Natural killer cell treated with Interleukin-12 subunit alpha and Interleukin-12 subunit beta and Interleukin-15 and Interleukin-18, amount 100 ng/mL, for 72 hours (primary cell): ENCODE measurements around the gene NEK9. TPM values are rescaled to one million over a fixed set of nuclear protein-coding genes. Genes with fewer than 3 reads are reported as not detected.
A peak's percentile ranks its signal among the peaks of the same experiment; 100 is the strongest.
"Not testable (repeated sequence)": the region's sequence is repeated elsewhere in the genome, so short reads cannot be mapped to it uniquely, and the experiment has no call there.

ENCODE experiments used
- ATAC-seq, 2 donors: fragments of 150-1000 bp; cut with Tn5 transposase in 1 of 2; sonication (Bioruptor Pico), chemical (Tn5 transposase) in 1 of 2; 2 replicates each; pipeline ENCODE4 v1.10.0; 2021
- DNase-seq: peaks from one replicate; pipeline ENCODE4 v3.0.0; 2022; ENCODE audit warnings: low spot score
- H3K27ac Mint-ChIP-seq, 2 donors: 1 replicate in 1 of 2; 2 replicates in 1 of 2; pipeline ENCODE4 v1.8.0; 2022; ENCODE audit warnings: mixed read lengths in 2 of 2, mild to moderate bottlenecking in 1 of 2, moderate library complexity in 1 of 2
- H3K27me3 Mint-ChIP-seq, 2 donors: 1 replicate in 1 of 2; 2 replicates in 1 of 2; pipeline ENCODE4 v1.8.0; 2022; ENCODE audit warnings: mixed read lengths in 2 of 2
- H3K36me3 Mint-ChIP-seq: one replicate; pipeline ENCODE4 v1.8.0; 2022; ENCODE audit warnings: mixed read lengths
- H3K4me1 Mint-ChIP-seq, 2 donors: 1 replicate in 1 of 2; 2 replicates in 1 of 2; pipeline ENCODE4 v1.8.0; 2022; ENCODE audit warnings: low read depth in 2 of 2, mixed read lengths in 2 of 2, mild to moderate bottlenecking in 1 of 2
- H3K4me3 Mint-ChIP-seq: one replicate; pipeline ENCODE4 v1.8.0; 2022; ENCODE audit warnings: mixed read lengths
- H3K9me3 Mint-ChIP-seq: 2 replicates; pipeline ENCODE4 v1.8.0; 2022; ENCODE audit warnings: mixed read lengths
- total RNA-seq, 2 donors: library from RNA; stranded (reverse); gene quantifications; one replicate each; pipeline ENCODE4 v1.2.3, GENCODE V29; 2022

NEK9 gene
- total RNA-seq, 2 donors from 2014 or later: 66.6 to 80.0 TPM

- peak overlapping the region; percentile 40 for H3K4me3 Mint-ChIP-seq
- H3K9me3 Mint-ChIP-seq: no peaks in the 10 kb centered on the region
- peaks cover 42 to 51% of the 10 kb centered on the region in 2 donors for H3K4me1 Mint-ChIP-seq
- peaks cover 9% of the 10 kb centered on the region for H3K36me3 Mint-ChIP-seq
- H3K27ac Mint-ChIP-seq: peak overlapping the region; percentile 47 to 73
- ATAC-seq: no peak
- no peaks in the 10 kb centered on the region for H3K27me3 Mint-ChIP-seq
- no peak for DNase-seq
Measured at GRCh38 chr14:75139185-75139584, 12.3 kb upstream of the NEK9 start.

GRCh38 chr14:75138492-75138891 lies 11.6 kb upstream of the NEK9 start:
- Mint-ChIP-seq H3K4me1 (peaks cover 38 to 46% of the 10 kb centered on the region in 2 donors), H3K27me3 (no peaks in the 10 kb centered on the region), H3K27ac (peak overlapping the region; percentile 73 to 80), H3K4me3 (peak overlapping the region; percentile 64), H3K9me3 (no peaks in the 10 kb centered on the region), H3K36me3 (peaks cover 14% of the 10 kb centered on the region)
- DNase-seq (no peak), ATAC-seq (peak; percentile 53 to 65)

- ATAC-seq (no peak), DNase-seq (no peak)
- H3K27me3 Mint-ChIP-seq: no peaks in the 10 kb centered on the region
- peaks cover 23 to 24% of the 10 kb centered on the region in 2 donors for H3K4me1 Mint-ChIP-seq
- peak overlapping the region in 1 of 2 donors; percentile 67 for H3K27ac Mint-ChIP-seq
- no peaks in the 10 kb centered on the region for H3K9me3 Mint-ChIP-seq
- H3K4me3 Mint-ChIP-seq: no peak overlapping the region
- H3K36me3 Mint-ChIP-seq: peaks cover 19% of the 10 kb centered on the region
Measured at GRCh38 chr14:75134644-75135043, 7.8 kb upstream of the NEK9 start.

GRCh38 chr14:75133597-75133996 lies 6.7 kb upstream of the NEK9 start:
- H3K4me1 Mint-ChIP-seq: peaks cover 17 to 20% of the 10 kb centered on the region in 2 donors
- peaks cover 19% of the 10 kb centered on the region for H3K36me3 Mint-ChIP-seq
- H3K27ac Mint-ChIP-seq: no peak overlapping the region
- ATAC-seq (no peak), DNase-seq (no peak)
- no peaks in the 10 kb centered on the region for H3K9me3 Mint-ChIP-seq
- no peaks in the 10 kb centered on the region for H3K27me3 Mint-ChIP-seq
- H3K4me3 Mint-ChIP-seq: no peak overlapping the region

GRCh38 chr14:75132382-75133086 lies 5.7 kb upstream of the NEK9 start:
- DNase-seq: no peak
- Mint-ChIP-seq H3K9me3 (no peaks in the 10 kb centered on the region), H3K27me3 (no peaks in the 10 kb centered on the region), H3K4me1 (peaks cover 17 to 21% of the 10 kb centered on the region in 2 donors), H3K27ac (peak overlapping the region; percentile 24 to 54), H3K36me3 (peaks cover 24% of the 10 kb centered on the region), H3K4me3 (no peak overlapping the region)
- ATAC-seq: peak; percentile 68 to 79

DNA sequence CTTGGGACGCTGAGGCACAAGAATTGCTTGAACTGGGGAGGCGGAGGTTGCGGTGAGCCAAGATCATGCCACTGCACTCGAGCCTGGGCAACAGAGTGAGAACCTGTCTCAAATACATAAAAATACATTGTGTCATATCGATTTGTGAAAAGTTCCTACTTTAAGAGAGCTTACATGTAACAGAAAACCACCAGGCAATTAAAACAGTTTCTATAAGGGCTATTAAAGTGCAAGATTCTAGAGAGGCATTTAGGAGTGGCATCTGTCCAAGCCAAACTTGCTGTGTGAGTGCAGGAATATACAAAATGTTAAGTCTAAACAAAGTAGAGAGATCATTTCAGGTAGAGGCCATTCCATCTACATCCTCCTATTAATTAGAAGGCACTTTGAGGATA lies 1.7 kb upstream of the NEK9 start:
- H3K4me3 Mint-ChIP-seq: peak overlapping the region; percentile 93
- no peak for ATAC-seq
- no peak for DNase-seq
- peaks cover 15% of the 10 kb centered on the region for H3K36me3 Mint-ChIP-seq
- H3K27me3 Mint-ChIP-seq: no peaks in the 10 kb centered on the region
- peaks cover 41 to 42% of the 10 kb centered on the region in 2 donors for H3K4me1 Mint-ChIP-seq
- no peaks in the 10 kb centered on the region for H3K9me3 Mint-ChIP-seq
- H3K27ac Mint-ChIP-seq: peak overlapping the region in 1 of 2 donors; percentile 36

DNA sequence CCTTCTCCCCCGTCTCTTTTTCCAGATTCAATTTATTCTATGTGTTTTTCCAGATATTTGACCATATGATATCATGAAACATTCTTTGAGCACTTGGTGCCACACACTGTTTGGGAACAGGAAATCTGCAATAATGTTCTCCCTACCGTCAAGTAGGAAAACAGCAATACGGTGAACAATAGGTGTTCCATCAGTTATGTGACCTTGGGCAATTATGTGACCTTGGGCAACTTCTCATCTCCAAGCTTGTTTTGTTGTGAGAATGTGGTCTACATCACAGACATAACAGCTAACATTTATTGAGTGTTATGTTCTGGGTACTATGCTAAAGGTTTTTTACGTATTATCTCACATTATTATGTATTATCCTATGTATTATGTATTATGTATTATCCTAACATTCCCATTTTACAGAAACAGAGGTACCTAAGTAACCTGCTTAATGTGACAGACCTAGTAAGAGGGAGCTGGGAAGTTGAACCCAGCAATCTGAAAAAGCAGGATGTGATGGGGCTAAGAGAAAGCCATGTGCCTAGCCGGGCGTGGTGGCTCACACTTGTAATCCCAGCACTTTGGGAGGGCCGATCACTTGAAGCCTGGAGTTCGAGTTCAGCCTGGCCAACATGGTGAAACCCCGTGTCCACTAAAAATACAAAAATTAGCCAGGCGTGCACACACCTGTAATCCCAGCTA lies 1.2 kb upstream of the NEK9 start:
- Mint-ChIP-seq H3K4me1 (peaks cover 41 to 42% of the 10 kb centered on the region in 2 donors), H3K4me3 (peak overlapping the region; percentile 93), H3K36me3 (peaks cover 15% of the 10 kb centered on the region), H3K27me3 (no peaks in the 10 kb centered on the region), H3K27ac (peak overlapping the region; percentile 90 to 95), H3K9me3 (no peaks in the 10 kb centered on the region)
- DNase-seq (no peak), ATAC-seq (no peak)

GRCh38 chr14:75127474-75127820 lies 599 bp upstream of the NEK9 start:
- not testable (repeated sequence) for H3K9me3 Mint-ChIP-seq, DNase-seq, H3K27me3 Mint-ChIP-seq, ATAC-seq
- Mint-ChIP-seq H3K4me3 (peak overlapping the region; percentile 93), H3K4me1 (peaks cover 38% of the 10 kb centered on the region in 2 donors), H3K27ac (peak overlapping the region; percentile 90 to 95), H3K36me3 (peaks cover 13% of the 10 kb centered on the region)

DNA sequence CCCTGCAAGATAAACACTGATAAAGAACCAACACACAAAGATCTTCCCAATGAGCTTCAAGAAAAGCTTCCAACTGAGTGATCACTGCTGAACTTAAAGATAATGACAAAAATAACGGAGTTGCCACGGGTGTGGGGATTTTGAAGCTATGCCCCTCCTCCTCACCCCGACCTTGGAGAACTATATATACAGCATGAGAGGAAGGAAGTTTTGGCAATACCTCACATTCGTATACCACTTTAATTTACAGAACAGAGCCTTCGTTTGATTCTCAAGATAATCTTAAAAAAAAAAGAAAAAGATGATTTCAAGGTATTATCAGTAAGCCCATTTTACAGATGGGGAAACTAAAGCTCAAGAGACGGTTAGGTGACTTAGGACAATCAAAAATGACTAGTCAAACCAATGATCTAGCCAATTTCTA lies 715 bp downstream of the NEK9 start:
- H3K27ac Mint-ChIP-seq: peak overlapping the region; percentile 90 to 95
- H3K4me3 Mint-ChIP-seq: peak overlapping the region; percentile 93
- peaks cover 15% of the 10 kb centered on the region for H3K36me3 Mint-ChIP-seq
- H3K4me1 Mint-ChIP-seq: peaks cover 35 to 36% of the 10 kb centered on the region in 2 donors
- ATAC-seq (no peak), DNase-seq (no peak)
- H3K9me3 Mint-ChIP-seq: no peaks in the 10 kb centered on the region
- H3K27me3 Mint-ChIP-seq: no peaks in the 10 kb centered on the region

GRCh38 chr14:75125617-75126016 lies 1.2 kb downstream of the NEK9 start:
- Mint-ChIP-seq H3K9me3 (no peaks in the 10 kb centered on the region), H3K36me3 (peaks cover 16% of the 10 kb centered on the region), H3K4me3 (peak overlapping the region; percentile 93), H3K4me1 (peaks cover 35 to 38% of the 10 kb centered on the region in 2 donors), H3K27me3 (no peaks in the 10 kb centered on the region), H3K27ac (peak overlapping the region; percentile 90 to 95)
- ATAC-seq (no peak), DNase-seq (no peak)

- H3K4me1 Mint-ChIP-seq: peaks cover 35 to 38% of the 10 kb centered on the region in 2 donors
- DNase-seq (no peak), ATAC-seq (no peak)
- no peaks in the 10 kb centered on the region for H3K27me3 Mint-ChIP-seq
- H3K27ac Mint-ChIP-seq: peak overlapping the region; percentile 6 to 76
- H3K9me3 Mint-ChIP-seq: no peaks in the 10 kb centered on the region
- peaks cover 21% of the 10 kb centered on the region for H3K36me3 Mint-ChIP-seq
- H3K4me3 Mint-ChIP-seq: peak overlapping the region; percentile 42
Measured at GRCh38 chr14:75123991-75124390, 2.9 kb downstream of the NEK9 start.

DNA sequence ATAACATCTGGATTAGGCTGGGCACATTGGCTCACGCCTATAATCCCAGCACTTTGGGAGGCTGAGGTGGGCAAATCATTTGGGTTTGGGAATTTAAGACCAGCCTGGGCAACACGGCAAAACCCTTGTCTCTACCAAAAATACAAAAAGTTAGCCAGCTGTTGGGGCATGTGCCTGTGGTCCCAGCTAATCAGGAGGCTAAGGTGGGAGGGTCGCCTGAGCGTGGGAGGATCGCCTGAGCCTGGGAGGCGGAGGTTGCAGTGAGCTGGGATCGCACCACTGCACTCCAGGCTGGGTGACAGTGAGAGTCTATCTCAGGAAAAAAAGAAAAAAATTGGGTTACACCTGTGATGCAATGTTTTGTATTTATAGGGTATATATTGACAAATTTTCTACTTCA lies 5.3 kb downstream of the NEK9 start:
- no peak overlapping the region for H3K4me3 Mint-ChIP-seq
- peaks cover 19% of the 10 kb centered on the region for H3K36me3 Mint-ChIP-seq
- H3K27ac Mint-ChIP-seq: peak overlapping the region in 1 of 2 donors; percentile 8
- no peak for DNase-seq
- peaks cover 24 to 25% of the 10 kb centered on the region in 2 donors for H3K4me1 Mint-ChIP-seq
- no peaks in the 10 kb centered on the region for H3K9me3 Mint-ChIP-seq
- H3K27me3 Mint-ChIP-seq: no peaks in the 10 kb centered on the region
- ATAC-seq: no peak

DNA sequence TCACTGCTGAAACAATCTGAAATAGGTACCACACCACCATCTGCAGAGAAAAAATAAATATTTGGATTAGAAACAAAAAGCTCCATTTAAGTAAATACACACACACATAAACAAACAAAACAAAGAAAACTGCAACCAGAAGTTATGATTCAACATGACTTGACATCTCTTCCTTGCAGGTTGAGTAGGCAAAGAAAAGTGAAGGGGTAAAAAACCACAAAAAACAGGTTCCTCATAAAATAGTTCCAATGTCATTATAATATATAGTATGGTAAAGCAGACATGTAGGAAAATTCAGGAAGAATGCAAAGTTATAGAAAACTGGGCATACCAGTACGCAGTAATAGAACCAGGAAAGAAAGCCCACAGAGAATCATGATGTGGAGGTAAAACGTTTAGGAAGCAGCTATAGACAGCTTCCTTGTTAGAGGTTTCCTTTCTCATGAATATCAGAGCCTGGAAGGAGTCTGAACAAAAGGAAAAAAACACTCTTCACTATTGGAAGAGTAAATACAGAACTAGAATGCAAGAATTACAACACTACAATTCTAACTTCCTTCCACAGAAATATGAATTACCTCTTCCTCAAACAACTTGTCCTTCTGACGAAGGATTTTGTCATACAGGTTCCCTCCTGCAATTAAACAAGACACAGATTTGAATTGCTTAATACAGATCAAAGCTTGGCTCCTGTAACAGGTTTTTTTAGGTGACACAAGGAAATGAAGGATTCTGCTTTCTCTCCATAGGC lies 6.1 kb downstream of the NEK9 start:
- H3K4me1 Mint-ChIP-seq: peaks cover 17 to 18% of the 10 kb centered on the region in 2 donors
- H3K9me3 Mint-ChIP-seq: no peaks in the 10 kb centered on the region
- DNase-seq: no peak
- H3K4me3 Mint-ChIP-seq: no peak overlapping the region
- H3K36me3 Mint-ChIP-seq: peaks cover 14% of the 10 kb centered on the region
- no peaks in the 10 kb centered on the region for H3K27me3 Mint-ChIP-seq
- H3K27ac Mint-ChIP-seq: peak overlapping the region in 1 of 2 donors; percentile 8
- no peak for ATAC-seq

DNA sequence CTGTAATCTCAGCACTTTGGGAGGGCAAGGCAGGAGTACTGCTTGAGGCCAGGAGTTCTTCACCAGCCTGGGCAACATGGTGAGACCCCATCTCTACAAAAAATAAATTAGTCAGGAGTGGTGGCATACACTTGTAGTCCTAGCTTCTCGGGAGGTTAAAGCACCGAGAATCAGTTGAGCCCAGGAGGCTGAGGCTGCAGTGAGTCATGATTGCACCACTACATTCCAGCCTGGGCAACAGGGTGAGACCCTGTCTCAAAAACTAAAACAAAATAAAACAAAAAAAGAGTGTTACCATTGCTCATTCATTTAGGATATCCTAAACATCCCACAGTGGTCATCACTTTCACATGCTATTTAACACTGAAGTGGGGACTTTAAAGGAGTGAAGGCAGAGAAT lies 7.8 kb downstream of the NEK9 start:
- Mint-ChIP-seq H3K4me1 (peaks cover 4 to 9% of the 10 kb centered on the region in 2 donors), H3K27ac (no peak overlapping the region), H3K4me3 (no peak overlapping the region), H3K9me3 (no peaks in the 10 kb centered on the region), H3K27me3 (no peaks in the 10 kb centered on the region), H3K36me3 (peaks cover 14% of the 10 kb centered on the region)
- DNase-seq: no peak
- ATAC-seq: no peak
